T47D (cell line): ENCODE measurements around the gene ATP6V0E2.
A peak's percentile ranks its signal among the peaks of the same experiment; 100 is the strongest.
"Not testable (repeated sequence)": the region's sequence is repeated elsewhere in the genome, so short reads cannot be mapped to it uniquely, and the experiment has no call there.

Source experiments
- DNase-seq, 2 experiments: peaks; one replicate each; pipeline versions ENCODE4 v3.0.0 to v3.0.0-alpha.2; 2011 to 2012; ENCODE audit warnings: low read depth in 1 of 2, low spot score in 1 of 2
- JUND ChIP-seq: IDR thresholded peaks from 2 replicates; pipeline ENCODE4 v1.6.1; 2012; ENCODE audit warnings: low read depth
- in situ Hi-C: cut with HindIII; loops from 2 replicates; pipeline ENCODE4 v1.10.0; 2016; ENCODE audit warnings: low sequenced_read_pairs, low pct_unique_long_range_greater_than_20kb

ATP6V0E2 gene

DNA sequence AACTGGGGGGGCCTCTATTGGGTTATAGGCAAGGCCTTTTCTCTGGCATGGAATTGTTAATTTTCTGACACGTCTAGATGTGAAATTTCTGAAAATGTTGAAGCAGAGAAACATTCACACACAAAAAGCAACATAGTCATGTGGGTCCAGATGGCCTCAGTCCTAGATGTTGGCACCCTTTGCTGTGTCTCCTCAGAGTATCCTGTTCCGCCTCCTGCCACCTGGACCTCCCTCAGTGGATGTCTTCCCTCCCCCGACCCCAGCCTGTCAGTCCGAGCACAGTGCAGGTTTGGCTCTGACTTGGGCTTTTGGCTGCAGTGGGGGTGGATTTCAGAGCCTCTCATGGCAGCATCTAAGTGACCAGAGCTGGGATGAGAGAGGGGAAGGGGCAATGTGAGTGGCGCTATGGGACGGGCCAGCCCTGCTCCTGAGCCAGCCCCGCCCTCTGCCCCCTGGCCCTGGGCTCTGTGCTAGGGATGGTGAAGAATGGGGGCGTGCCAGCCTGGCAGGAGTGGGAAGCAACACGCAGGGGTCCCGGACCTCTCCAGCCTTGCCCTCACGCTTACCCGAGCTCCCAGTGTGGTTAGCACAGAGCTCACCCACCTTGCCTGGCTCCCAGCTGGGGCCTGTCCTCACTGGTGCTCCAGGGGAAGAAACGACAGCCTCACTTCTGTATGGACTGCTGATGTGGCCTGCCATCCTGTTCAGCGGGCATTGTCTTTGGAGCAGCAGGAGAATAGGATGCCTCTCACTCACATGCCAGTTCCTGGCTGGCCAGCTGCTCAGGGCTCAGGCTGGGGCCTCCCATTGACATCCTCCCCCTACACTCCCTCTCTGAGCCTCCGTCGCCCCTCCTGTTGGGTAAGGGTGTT, 6.2 kb downstream of the ATP6V0E2 start:
- TF ChIP-seq JUND = no peak
- in situ Hi-C loops = no loop called here
- no peak for DNase-seq

DNA sequence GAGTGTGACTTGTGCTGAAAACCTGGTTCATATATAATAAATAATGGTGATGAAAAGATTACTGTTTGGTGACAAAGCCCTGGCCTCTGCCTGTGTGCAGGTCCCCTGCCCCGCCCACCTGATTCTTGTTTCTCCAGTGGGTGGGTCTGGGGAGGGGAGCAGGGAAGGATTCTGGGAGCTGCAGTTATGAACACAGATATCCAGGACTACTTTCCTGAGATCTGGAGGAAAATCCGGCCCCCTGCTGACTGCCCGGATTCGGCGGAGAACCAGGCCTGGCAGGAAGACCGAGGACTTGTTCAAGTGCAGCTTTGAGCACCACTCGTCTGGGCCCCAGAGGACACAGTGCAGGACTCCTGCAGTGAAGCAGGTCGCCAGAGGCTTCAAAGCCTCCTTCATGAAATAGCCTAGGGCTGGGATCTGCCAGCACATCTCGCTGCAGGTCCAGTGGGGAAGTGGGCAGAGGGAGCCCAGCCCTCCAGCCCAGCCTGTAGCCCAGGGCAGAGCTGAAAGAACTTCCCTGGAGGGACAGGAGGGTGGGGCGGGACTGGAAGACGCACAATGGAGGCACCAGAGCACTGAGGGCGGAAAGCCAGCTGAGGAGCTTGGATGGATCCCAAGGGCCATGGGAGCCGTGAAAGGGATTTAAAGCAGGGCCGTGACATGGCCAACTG, 7.0 kb downstream of the ATP6V0E2 start:
- in situ Hi-C loops = no loop called here

DNA sequence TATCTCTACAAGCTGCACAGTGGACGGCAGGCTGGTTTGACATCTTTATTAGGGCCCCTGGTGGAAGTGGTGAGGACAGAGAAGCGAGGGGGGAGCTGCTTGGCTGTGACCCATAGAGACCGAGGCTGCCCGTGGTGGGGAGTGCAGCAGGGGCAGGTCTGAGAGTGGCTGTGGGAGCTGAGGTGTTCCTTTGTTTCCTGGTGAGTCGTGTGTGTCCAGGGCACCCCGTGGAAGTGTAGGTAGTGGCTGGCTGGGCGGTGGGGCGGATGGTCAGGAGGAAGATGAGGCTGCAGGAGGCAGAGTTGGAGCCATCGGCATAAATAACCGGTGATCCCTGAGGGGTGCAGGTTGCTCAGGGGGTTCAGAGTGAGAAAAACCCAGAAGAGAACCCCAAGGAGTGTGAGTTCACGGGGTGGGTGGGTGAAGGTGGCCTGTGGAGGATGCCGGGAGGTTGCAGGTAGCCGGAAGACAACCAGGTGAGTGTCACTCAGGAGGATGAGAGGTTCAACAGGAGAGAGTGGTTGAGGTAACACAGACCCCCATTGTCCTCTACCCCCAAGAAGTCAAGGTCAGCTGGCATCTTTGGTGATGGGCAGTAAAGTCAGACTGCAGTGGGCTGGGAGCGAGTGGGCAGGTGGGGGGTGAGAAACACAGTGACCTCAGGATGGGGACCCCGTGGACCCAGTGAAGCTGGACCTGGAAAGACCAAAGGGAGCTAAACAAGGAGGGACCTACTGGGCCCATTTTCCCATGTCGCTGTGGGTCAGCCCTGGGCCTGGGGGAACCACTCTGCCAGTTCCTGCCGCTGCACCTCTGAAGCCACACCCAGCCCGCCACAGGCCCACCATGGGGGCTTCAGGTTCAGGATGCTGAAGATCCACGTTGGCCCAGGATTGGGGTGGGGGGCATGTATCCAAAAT, 7.8 kb downstream of the ATP6V0E2 start:
- DNase-seq = no peak
- TF ChIP-seq JUND = no peak
- in situ Hi-C loops = no loop called here

More for the DNA sequence above, 7.0 kb downstream of the ATP6V0E2 start:
- DNase-seq = no peak
- TF ChIP-seq JUND = no peak

DNA sequence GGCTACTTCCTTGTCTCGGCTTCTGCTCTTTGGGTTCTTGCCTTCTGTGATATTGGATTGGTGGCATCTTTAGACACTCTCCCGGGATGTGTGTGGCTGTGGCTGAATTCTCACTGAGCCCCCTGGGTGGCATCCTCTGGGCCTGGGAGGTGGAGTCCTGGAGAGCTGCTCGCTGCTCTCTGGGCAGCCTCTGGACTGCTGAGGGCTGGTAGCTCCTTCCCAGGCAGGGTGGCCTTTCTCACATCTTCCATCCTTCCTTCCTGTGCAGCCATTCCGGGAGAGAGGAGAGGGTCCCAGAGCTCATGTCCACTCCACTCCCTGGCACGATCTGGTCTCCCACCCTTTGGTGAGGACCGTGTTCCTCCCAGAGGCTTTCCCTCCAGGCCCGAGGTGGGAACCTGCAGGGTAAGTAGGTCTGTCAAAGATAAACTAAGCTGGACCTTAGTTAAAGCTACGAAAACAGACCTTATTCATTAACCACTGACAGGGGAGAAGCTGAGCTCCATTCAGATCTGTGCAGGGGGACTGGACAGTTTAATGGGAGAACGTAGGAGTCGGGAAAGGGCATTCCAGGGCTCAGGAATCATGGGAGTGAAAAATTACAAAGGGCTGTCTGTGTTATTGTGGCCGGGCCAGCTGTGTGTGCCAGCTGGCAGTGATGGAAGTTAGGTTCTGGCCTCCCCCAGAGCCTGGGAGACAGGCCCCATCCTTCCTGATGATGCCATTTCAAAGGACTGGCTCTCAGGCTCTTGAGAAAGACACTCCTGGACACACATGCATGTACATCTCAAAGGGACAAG, 8.7 kb downstream of the ATP6V0E2 start:
- in situ Hi-C loops = no loop called here
- TF ChIP-seq JUND = no peak
- DNase-seq = no peak

DNA sequence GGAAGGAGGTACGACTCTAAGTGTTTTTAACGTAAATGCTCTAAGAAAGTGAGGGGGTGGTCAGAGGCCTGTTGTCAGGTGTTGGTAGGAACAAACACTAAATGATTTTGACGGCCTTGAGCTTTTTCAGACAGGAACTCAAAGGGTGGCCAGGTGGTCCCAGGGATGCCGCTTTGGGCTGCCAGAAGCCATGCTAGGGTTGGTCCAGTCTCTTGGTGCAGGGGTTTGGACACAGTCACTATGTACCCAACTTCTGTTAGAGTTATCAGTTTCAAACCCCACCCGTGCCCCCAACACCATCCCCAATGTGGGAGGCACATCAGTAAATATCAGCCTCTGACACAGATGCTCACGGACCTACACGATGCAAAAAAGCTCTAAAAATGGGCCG, 9.3 kb downstream of the ATP6V0E2 start:
- TF ChIP-seq JUND = no peak
- DNase-seq = no peak
- in situ Hi-C loops = no loop called here

DNA sequence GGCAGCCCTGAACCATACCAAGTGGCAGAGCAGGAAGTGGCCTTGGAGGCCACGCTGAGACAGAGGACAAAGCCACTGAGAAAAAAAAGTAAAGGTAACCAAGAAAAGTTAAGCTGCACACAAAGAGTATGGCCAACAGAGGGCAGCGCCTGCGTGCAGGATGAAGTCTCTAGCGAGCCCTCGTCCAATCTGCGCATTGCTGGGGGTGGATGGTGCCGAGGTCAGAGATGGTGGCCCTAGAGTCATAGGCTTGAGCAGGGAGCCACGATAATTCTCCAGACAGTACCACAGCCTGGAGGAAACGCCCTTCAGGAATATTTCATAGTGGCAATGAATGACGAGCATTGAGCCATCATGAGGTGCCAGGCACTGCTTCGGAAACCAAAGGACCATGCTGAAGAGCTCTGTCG, 9.7 kb downstream of the ATP6V0E2 start:
- peak in 1 of 2 experiments; percentile 70 for DNase-seq
- in situ Hi-C loops = no loop called here
- TF ChIP-seq JUND = no peak

DNA sequence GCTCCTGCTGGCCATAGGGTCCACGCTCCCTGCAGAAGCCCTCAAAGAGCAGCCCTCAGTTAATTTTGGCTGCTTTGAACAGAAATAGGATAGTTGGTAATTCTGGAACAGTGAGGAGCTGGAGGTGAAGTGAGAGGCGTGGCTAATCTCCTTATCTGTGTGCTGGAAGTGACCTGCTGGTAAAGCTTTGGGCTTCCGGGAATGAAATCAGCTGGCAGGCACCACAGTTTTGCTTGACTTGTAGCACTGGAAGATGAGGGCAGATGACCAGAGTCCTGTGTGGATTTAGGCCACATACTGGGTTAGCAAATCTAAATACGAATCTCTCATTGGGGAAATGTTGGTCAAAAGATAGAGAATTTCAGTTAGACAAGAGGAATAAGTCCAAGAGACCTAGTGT, 10.2 kb downstream of the ATP6V0E2 start:
- TF ChIP-seq JUND = no peak
- no peak for DNase-seq
- in situ Hi-C loops = no loop called here

DNA sequence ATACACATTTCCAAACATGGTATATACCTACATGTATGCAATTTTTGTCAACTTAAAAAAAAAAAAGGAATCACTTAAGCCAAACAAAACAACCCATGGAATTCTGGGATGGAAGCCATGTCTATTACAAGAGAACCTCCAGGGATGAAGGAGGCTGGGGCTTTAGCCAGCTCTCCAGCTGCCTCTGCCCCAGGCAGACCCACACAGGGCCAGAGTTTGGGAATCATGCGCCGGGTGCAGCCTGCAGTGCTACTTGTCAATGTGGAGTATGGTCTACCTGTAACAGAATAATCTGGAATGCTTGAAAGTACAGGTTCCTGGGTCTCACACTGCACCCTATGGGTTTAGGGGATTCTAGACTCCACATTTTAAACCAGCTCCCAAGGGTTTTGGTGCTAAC, 10.8 kb downstream of the ATP6V0E2 start:
- in situ Hi-C loops = no loop called here
- no peak for DNase-seq
- TF ChIP-seq JUND = no peak

DNA sequence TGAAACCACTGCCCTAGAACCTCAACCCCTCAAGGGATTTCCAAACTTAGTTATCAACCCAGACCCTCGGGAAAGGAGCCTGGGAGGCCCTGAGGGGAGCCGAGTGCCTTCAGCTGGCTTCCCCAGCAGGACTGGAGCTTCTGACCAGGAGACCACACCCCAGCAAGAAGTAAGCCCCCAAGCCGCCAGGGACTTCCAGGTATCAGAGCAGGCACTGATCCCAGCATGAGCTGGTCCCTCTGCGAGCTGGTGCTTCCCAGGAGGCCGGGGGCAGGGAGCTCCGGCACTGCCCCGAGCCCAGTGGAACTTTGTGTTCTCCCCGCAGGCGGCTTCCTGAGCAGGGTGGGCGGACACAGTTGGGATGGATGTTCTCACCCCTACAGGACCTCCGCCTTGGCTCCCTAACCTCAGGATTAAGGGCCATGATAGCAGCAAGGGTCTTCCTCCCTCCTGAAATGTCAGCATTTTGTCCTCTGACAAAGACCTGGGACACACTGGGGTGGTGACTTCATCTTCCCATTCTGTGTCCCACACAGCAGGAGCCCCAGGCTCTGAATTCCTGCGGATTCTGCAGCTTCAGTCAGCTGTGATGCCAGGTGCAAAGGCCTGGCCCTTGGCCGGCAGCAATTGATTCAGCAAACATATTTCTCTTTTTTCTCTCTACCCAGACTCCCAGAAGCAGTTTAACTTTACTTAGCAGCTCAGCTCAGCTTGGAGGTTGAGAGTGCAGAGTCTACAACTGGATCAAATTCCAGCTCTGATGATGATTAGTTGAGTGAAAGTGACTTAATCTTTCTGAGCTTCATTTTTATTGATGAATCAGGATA, 11.6 kb downstream of the ATP6V0E2 start:
- peak in 1 of 2 experiments; percentile 65 for DNase-seq
- no peak for TF ChIP-seq JUND
- in situ Hi-C loops = no loop called here

DNA sequence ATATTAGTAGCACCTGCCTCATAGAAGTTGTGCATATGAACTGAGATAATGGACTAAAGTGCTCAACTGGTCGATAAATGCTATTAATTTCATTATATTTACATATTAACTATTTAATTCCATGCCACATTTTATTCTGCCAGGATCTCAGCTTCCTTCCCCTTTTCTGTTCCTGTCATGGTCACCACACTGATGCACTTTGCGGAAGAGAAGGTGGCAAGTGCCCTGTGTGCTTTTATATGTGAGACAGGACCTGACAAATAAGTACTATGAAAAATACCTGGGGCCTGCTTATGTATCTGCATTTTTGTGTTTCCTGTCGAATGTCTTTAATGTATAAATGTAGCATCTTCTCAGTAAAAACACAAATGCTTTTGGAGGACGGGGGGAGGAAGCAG, 12.2 kb downstream of the ATP6V0E2 start:
- in situ Hi-C loops = no loop called here
- TF ChIP-seq JUND = no peak
- DNase-seq = no peak

DNA sequence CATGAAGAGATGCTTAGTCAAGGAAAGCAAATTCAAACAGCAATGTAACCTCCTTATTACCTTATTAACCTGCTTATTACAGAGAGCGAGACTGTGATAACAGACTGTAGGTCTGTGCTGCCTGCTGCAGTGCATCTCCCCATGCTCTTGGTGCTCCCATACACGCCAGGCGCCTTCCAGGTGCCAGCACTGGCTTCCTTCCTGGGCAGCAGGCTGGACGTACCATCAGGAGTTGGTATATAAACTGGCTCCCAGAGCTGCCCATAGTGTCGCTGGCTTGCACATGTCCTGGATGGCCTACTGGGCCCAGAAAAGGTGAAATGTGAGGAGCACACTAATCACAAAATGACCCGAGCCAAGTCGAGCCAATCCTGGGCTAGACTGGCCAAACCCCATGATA, 13.5 kb downstream of the ATP6V0E2 start:
- no peak for TF ChIP-seq JUND
- DNase-seq = no peak
- in situ Hi-C loops = no loop called here

DNA sequence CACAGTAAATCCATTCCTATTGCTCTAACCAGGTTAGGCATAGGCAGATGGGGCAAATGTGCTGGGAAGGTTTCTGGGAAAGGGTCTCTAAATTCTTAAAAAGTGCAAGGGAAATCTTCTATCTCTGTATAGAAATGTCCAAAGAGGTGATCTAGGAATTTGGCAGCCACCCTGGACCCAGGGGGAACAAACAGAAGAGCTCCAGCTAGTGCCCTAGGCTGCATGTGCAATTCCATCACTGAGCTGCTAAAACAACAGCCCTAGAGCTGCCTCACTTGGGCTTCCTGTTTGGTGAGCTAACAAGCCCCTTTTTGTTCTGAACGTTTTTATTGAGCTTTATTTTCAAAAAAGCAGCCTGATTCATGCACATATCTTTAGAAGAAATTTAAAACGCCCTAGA, 16.9 kb downstream of the ATP6V0E2 start:
- in situ Hi-C loops, DNase-seq: not testable (repeated sequence)

DNA sequence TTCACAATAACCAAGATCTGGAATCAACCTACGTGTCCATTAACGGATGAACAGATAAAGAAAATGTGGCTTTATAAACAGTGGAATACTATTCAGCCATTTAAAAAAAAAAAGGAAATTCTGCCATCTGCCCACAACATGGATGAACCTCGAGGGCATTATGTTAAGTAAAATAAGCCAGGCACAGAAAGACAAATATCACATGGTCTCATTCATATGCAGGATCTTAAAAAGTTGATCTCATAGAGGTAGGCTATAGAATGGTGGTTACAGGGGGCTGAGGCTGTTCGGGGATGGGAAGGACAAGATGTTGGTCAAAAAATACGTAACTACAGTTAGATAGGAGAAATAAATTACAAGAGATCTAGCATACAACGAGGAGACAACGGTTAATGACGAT, 21.2 kb downstream of the ATP6V0E2 start:
- DNase-seq, in situ Hi-C loops: not testable (repeated sequence)

DNA sequence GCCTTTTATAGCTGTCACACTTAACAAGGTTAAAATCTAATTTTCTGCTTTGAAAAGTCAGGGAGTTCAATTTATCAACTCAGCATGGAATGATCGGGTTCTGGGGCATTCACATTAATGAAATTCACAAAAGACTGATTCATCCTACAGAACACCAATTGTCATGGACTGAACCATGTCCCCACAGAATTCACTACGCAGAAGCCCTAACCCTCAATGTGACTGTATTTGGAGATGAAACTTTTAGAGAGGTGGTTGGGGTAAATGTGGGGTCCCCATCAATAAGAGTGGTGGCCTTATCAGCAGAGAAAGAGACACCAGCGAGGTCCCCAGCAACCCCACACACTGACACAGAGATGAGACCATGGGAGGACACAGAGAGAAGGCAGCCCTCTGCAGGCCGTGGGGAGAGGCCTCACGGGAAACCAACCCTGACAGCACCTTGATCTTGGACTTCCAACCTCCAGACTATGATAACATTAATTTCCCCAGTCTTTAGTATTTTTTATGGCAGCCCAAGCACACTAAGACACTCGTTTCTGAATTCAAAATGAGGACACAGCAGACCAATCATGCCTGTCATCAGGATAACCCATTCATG, 34.1 kb downstream of the ATP6V0E2 start:
- in situ Hi-C loops, DNase-seq: not testable (repeated sequence)

DNA sequence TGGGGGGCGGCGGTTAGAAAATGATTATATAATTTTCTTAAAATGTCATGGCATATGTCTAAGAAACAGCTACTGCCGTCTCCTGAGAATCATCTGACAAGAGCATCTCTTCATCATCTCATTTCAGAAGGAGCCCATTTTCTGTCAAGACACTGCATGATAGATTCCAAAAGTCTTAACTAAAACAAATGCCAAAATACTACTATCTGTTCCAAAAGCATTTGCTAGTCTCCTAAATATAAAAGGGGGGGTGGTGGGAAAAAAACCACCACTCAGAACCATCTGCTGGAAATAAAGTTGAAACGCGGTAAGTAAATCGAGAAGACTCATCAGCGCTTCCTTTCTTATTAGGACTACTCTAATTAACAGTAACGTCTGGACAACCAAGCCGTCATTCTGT, 36.5 kb downstream of the ATP6V0E2 start:
- in situ Hi-C loops, DNase-seq: not testable (repeated sequence)
